Right hindlimb (tissue), 1 donor: Measurements from ENCODE around the gene ISLR2.
"Not testable (repeated sequence)": the region's sequence is repeated elsewhere in the genome, so short reads cannot be mapped to it uniquely, and the experiment has no call there.

ENCODE experiments used
- DNase-seq: peaks from one replicate; pipeline ENCODE4 v3.0.0-alpha.2; 2018

The ISLR2 gene

DNA sequence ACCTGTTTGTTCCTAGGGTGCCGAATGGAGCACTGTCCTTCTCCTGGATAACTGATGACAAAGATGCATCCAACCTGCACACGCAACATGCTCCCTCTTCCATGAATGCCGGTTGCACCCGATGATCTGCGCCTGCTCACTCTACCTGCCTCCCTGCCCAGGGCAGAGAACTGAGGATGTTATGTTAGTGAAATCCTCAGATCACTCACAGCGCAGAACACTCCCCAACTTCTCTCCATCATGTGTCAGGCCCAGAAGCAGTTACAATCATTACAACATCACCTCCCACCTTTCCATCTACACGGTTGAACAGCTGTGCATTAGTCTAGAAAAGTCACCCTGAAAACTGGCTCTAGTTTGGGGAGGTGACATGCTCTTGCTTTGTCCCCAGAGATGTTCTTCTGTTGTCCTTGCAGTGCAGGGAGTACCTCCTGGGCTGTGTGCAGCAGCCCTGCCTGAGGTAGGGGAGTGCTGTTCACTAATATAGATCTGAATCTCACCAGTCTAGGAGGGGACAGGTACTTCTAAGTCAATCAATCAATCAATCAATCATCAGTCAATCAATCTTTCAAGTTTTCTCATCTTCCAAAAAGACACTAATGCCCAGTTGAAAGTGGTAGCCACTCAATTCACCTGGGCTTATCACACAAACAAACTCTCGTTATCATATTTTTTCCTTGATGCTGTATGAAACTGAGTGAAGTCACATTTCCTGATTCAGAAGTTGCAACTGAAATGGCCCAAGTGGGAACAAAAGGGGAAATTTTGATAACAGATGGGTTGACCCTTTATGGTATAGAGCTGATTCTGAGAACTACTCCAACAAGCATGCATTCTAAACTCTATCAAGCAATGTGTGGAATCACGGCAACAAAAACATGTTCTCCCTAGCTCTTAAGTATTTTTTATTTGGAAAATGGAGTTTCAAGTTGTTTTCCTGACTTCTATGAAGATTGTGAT, 27.8 kb downstream of the ISLR2 start:
- no peak for DNase-seq

DNA sequence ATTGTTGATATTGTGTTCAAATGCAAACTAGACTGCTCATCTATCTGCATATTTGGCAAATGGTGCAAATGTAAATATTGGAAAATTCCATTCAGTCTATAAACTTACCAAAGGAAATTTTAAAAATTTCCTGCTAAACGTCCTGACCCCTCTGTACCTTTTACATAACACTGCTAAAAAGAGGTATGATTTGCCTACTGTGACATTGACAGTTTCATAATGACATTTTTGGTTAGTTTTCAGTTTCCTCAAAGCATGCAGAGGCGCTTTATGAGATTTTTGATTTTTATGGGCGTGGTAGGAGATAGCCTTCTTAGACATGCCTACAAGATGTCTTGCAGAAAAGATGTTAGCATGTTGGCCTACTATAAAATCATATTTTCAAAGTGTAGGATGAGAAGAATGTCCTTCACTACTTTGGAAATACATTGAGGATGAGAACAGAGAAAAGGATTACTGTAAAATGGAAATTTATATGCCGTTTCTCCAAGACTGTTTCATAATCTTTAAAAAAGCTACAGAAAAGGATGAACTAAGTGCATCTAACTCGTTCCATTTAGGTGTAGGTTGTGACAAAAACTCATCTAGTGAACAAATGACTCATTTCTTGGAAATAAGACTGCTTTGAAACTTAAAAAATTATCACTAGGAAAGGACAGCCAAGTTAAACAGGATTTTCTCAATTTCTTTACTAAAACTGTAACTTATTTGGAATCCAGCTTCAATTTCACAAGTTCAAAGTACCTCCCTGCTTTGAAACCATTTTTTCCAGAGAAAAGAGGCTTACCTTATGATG, 28.7 kb downstream of the ISLR2 start:
- DNase-seq: no peak

DNA sequence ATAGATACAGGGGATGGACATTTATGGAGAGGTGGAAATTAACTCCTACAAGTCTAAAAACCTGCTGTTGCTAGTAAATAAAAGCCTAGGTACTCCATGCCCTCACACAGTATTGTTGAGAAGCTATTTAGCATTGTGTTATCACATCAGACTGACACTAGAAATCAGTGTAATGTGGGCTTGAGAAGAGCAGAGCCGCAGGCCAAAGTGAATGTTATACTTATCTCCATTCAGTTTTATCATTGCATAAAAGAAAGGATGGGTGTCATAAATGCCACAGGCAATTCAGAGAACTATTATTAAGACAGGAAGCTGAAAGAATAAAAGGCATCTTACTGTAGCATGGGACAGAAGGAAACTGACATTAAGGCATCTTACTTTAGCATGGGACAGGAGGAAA, 29.4 kb downstream of the ISLR2 start:
- DNase-seq: no peak

DNA sequence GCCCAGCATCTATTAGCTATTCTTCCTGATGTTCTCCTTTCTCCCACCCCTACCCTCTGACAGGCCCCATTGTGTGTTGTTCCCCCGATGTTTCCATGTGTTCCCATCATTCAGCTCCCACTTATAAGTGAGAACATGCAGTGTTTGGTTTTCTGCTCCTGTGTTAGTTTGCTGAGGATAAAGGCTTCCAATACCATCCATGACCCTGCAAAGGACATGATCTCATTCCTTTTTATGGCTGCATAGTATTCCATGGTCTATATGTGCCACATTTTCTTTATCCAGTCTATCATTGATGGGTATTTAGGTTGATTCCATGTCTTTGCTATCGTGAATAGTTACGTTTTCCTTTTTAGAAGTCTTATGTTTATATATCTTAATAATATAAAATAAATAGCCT, 30.0 kb downstream of the ISLR2 start:
- not testable (repeated sequence) for DNase-seq

DNA sequence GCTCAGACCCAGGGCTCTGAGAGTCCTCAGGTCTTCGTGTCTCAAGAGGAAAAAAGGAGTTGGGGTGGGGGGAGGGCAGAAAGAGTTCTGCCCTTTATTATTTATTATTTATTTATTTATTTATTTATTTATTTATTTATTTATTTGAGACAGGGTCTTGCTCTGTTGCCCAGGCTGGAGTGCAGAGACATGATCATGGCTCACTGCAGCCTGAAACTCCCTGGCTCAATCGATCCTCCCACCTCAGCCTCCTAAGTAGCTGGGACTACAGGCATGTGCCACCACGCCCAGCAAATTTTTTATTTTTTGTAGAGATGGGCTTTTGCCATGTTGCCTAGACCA, 31.8 kb downstream of the ISLR2 start:
- not testable (repeated sequence) for DNase-seq

DNA sequence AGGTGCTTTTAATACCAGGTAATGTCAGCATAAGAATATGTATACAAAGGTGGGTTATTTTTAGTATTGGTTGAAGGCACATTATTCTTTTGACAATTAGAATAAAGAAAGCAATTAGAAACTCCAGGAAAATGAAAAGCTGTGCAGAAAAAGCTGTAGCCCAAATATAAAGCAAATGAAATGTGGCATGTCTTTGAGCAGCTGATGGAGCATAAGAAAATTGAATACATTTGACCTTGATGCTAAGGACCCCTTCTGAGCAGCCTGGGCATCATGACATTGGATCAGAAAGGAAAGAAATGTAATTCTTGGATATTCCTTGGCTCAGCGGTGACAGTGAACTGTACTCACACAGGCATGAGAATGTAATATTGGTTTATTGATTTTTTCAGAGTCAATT, 35.1 kb downstream of the ISLR2 start:
- no peak for DNase-seq

DNA sequence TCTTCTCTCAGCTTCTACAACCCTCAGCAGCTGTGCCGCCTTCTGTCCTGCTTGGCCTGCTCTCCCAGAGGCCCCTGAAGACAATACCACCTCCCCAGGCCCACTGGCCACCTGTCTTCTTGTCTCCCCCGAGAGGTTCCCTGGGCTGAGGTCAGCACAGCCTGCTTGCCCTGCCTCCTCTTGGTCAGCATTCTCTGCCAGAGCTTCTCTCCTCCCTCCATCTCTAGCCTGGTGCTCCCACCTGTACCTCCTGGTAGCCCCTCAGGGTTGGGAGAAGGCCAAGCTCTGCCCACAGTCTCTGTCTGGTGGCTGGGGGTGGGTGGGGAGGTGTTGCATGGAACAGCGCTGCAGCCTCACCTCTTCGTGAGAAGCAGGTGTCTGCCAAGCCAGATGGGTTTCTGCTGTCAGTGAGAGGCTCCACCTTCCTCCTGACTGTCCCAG, 37.5 kb downstream of the ISLR2 start:
- no peak for DNase-seq

DNA sequence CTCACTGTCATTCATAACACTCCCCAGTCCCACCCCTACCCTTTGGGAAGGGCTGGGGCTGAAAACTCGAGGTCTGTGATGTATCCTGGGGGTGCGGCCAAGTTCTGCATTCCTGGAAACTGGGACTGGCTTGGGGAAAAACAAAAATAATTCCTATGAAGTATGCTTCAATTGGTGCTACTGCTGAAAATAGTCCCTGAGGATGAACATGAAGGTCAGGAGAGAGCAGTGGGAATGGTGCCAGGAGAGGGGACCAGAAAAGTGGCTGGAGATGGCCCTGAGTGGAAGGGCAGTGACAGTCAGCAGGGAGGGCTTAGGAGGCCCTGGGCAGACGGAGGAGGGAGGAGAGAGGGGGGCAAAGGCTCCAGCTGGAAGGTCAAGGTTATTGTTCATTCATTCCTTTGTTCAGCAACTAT, 38.3 kb downstream of the ISLR2 start:
- peak; percentile 70 for DNase-seq

DNA sequence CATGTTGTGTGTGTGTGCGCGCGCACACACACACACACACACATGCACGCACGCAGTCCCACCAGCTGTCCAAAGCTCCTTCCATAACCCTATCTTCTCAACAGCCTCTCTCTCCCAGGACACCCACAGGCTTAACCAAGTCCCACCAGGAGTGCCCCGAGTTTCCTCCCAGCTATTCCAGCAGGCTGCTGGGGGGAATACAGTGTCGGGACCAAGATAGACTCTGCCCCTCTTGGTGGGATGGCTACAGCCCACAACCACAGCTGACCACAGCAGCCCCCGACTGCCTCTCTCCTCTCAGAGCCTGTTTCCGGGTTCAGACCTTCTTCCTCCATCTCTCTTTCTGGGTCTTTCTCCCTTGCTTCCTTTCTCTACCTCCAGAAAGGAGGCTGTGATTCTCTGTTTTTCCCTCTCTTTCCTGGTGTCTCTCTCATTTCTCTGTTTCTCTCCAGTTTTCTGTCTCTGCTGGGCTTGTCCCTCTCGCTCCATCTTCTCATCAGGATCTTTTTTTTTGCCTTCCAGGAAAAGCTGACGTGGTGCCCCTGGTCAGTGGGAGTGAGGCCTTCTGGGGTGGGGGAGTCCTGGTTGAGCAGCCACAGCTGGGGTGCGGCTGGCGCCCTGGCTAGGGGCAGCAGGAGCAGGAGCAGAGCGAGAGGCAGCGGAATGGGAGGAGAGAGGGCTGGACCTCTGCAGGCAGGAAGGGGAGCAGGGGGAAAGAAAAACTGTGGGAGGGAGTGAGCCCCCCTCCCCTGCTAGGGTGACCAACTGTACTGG, 39.9 kb downstream of the ISLR2 start:
- no peak for DNase-seq

DNA sequence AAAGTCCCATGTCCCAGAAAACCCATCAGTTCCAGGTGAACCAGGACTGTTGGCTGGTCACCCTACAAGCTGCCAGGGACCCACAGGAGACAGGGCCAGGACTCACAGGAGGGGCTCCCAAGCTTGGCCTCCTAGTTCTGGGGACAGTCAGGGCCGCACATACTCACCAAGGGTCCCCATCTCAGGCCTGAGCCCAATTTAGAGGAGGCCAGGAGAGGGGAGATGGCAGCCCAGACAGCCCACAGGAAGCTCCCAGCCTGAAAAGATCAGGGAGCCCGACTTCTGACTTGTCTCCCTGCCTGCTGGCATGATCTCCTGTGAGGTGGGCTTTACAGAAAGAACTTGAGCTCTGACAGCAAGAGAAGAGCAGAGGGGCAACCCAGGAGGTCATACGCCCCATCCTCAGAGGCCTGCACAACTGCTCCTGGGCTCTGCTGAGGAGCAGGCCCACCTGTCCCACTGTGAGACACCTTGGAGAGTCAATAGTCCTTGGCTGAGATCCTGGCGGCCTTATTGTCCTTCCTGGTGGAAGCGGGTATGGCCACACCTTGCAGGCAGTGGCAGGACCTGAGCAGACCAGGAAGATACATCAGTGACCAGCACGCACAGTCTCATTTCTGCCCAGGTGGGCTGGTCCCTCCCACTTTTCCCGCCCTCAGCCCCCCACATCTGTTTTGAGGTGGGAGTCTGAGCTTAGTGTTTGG, 40.6 kb downstream of the ISLR2 start:
- DNase-seq: no peak

DNA sequence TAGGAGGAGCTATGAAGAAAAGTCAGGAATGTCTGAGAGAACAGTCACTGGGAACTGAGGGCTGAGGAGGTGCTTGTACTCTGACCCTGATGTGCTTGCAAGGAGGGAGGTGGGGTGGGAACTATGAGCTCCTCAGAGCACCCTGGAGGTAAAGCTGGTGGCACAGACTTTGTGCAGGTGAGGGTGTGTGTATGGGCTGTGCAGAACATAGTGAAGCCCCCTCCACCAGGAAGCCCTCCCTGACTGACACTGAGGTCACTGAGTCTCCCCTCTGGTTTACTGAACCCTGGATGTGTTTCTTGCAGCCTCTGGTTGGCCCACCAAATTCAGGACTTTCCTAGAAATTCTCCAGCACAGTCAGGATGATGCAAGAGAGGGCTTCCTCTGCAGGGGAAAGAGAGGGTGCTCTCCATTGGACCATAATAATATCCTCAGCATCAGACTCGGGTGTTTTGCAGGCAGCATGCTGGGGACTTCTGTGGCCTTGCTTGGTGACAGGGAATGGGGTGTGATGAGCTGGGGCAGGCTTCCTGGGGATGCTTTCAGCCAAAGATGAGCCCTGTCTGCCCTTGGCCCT, 41.7 kb downstream of the ISLR2 start:
- no peak for DNase-seq

DNA sequence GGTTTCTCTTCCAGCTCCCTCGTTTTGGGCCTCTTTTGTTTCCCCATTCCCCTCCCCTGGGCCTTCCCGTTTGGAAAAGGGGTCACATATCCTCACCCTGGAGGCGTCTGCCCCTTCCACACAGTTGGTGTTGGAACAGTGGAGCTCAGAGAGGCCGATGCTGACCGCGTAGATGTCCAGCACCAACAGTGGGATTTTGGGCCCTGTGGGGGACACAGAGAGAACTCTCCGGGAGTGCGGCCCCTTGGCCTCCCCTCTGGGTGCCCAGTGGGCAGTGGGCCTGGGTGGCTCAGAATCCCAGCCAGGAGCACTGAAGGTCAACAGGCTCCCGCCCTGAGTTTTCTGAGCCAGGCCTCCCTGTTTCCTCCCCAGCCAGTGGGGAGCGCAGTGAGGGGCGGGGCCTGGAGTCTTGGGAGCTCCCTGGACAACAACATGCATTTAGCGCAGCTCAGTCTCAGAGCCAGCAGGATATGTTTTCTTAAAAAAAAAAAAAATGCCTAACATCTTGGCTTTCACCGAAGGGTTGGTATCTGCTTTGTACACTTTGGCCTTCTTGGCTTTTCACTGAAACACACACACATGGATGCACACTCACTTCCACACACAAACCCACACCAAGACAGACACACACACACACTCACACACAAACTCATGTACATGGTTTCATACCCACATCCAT, 42.5 kb downstream of the ISLR2 start:
- peak; percentile 88 for DNase-seq

DNA sequence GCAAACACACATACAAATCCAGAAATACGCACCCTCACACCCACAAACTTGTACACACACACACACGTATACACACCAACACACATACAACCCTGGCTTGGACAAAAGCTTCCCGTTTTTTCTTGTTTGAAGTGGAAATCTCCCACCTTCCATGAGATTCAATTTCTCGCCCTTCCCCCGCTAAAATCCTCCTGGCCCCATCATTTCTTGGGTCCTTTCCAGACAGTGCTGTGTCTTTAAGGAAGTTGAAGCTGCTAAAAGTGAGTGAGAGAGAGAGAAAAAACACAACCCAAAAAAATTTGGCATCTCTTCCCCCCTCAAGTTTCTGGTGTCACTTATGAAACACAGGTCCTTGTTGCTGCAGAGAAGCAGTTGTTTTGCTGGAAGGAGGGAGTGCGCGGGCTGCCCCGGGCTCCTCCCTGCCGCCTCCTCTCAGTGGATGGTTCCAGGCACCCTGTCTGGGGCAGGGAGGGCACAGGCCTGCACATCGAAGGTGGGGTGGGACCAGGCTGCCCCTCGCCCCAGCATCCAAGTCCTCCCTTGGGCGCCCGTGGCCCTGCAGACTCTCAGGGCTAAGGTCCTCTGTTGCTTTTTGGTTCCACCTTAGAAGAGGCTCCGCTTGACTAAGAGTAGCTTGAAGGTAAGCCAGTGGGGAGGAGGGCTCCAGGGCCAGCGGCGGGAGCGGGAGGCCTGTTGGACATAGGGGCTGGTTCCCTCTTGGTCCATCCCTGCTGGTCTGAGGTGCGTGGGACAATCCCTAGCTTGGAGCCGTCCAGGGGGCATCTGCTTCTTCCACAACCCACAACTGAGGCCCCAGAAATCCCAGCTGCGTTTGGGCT, 43.2 kb downstream of the ISLR2 start, which contains the start of gene ISLR:
Gene ISLR (plus strand): TSS at position 331 of the 839 bp plus-strand sequence. CDS start 1,149 bp downstream, outside the sequence.
- peak; percentile 88 for DNase-seq

DNA sequence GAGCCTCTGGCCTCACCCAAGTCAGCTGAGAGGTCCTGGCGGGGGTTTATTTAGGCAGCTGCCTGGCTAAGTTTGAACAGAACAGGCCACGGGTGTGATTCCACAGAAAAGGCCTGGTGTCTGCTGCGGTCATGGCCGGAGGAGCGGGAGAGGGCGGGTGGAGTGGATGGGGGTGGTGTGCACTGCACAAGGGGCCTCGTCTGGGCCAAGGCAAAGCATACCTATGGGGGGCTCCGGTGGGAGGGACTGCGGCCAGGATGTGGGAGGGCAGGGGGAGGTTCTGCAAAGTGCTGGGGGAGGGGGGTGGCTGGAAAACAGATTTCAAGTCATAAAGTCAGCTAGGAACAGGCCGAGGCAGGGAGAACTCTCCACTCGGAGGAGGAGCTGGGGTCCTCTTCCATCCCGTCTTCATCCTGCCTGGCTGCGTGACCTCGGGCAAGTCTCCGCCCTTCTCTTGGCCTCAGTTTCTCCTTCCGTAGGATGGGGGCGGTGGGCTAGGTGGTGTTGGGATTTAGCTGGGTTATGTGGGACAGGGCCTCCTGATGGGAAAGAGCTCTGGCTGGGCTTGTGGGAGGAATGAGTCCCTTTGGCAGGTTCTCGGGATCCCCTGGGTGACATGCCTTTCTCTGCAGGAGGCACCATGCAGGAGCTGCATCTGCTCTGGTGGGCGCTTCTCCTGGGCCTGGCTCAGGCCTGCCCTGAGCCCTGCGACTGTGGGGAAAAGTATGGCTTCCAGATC, 44.0 kb downstream of the ISLR2 start:
- DNase-seq: peak; percentile 96

DNA sequence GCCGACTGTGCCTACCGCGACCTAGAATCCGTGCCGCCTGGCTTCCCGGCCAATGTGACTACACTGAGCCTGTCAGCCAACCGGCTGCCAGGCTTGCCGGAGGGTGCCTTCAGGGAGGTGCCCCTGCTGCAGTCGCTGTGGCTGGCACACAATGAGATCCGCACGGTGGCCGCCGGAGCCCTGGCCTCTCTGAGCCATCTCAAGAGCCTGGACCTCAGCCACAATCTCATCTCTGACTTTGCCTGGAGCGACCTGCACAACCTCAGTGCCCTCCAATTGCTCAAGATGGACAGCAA, 44.5 kb downstream of the ISLR2 start:
- no peak for DNase-seq

DNA sequence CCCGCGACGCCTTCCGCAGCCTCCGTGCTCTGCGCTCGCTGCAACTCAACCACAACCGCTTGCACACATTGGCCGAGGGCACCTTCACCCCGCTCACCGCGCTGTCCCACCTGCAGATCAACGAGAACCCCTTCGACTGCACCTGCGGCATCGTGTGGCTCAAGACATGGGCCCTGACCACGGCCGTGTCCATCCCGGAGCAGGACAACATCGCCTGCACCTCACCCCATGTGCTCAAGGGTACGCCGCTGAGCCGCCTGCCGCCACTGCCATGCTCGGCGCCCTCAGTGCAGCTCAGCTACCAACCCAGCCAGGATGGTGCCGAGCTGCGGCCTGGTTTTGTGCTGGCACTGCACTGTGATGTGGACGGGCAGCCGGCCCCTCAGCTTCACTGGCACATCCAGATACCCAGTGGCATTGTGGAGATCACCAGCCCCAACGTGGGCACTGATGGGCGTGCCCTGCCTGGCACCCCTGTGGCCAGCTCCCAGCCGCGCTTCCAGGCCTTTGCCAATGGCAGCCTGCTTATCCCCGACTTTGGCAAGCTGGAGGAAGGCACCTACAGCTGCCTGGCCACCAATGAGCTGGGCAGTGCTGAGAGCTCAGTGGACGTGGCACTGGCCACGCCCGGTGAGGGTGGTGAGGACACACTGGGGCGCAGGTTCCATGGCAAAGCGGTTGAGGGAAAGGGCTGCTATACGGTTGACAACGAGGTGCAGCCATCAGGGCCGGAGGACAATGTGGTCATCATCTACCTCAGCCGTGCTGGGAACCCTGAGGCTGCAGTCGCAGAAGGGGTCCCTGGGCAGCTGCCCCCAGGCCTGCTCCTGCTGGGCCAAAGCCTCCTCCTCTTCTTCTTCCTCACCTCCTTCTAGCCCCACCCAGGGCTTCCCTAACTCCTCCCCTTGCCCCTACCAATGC, 45.1 kb downstream of the ISLR2 start:
- DNase-seq: no peak

DNA sequence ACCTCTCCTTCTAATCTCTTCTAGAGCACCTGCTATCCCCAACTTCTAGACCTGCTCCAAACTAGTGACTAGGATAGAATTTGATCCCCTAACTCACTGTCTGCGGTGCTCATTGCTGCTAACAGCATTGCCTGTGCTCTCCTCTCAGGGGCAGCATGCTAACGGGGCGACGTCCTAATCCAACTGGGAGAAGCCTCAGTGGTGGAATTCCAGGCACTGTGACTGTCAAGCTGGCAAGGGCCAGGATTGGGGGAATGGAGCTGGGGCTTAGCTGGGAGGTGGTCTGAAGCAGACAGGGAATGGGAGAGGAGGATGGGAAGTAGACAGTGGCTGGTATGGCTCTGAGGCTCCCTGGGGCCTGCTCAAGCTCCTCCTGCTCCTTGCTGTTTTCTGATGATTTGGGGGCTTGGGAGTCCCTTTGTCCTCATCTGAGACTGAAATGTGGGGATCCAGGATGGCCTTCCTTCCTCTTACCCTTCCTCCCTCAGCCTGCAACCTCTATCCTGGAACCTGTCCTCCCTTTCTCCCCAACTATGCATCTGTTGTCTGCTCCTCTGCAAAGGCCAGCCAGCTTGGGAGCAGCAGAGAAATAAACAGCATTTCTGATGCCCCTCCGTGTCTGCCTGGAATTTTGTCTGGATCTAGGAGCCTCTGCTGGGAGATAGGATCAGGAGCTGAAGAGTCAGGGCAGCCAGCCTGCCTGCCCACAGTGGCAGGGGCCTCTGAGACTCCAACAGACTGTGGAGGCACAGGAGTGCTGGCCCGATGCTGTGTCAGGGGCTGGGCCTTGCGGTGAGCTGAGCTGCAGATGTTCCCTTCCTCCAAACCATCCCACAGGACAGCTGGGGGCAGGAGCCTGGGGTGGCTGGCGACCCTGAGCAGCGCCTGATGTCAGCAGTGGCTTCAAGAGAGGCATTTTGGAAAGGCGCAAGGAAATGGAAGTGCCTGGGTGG, 46.2 kb downstream of the ISLR2 start:
- no peak for DNase-seq
